ENCODE results near the gene CHRNA5.

The CHRNA5 gene

GRCh38 chr15:78561490-78561889 lies 3.8 kb upstream of the CHRNA5 start:
- no peaks in the 10 kb centered on the region for H3K9me3 ChIP-seq
- H3K4me1 ChIP-seq (ENCODE audit: control insufficient read depth in 1 of 2, insufficient read depth in 1 of 2, low read depth in 1 of 2, low read length in 1 of 2): peaks cover 16 to 19% of the 10 kb centered on the region in 2 experiments
- peaks cover 55% of the 10 kb centered on the region for H3K27me3 ChIP-seq
- H3K27ac ChIP-seq: no peak overlapping the region
- TF ChIP-seq CTCF (IDR thresholded peaks at IDR 0.05): no peak
- H3K36me3 ChIP-seq: no peaks in the 10 kb centered on the region
- H3K4me3 ChIP-seq (ENCODE audit: low read depth in 1 of 2, low read length in 1 of 2): no peak overlapping the region

GRCh38 chr15:78563092-78563491 lies 2.2 kb upstream of the CHRNA5 start:
- peaks cover 68% of the 10 kb centered on the region for H3K27me3 ChIP-seq
- H3K4me3 ChIP-seq (ENCODE audit: low read depth in 1 of 2, low read length in 1 of 2): no peak overlapping the region
- no peaks in the 10 kb centered on the region for H3K36me3 ChIP-seq
- H3K4me1 ChIP-seq (ENCODE audit: control insufficient read depth in 1 of 2, insufficient read depth in 1 of 2, low read depth in 1 of 2, low read length in 1 of 2): peaks cover 17 to 22% of the 10 kb centered on the region in 2 experiments
- no peaks in the 10 kb centered on the region for H3K9me3 ChIP-seq
- H3K27ac ChIP-seq: no peak overlapping the region
- no peak for TF ChIP-seq CTCF (IDR thresholded peaks at IDR 0.05)

GRCh38 chr15:78564743-78565096 lies 600 bp upstream of the CHRNA5 start:
- Histone ChIP-seq H3K36me3 (no peaks in the 10 kb centered on the region), H3K4me1 (ENCODE audit: control insufficient read depth in 1 of 2, insufficient read depth in 1 of 2, low read depth in 1 of 2, low read length in 1 of 2) (peaks cover 17 to 22% of the 10 kb centered on the region in 2 experiments), H3K4me3 (ENCODE audit: low read depth in 1 of 2, low read length in 1 of 2) (peak overlapping the region in 1 of 2 experiments; percentile 56), H3K9me3 (no peaks in the 10 kb centered on the region), H3K27ac (peak overlapping the region; percentile 18), H3K27me3 (peaks cover 79% of the 10 kb centered on the region)
- no peak for TF ChIP-seq CTCF (IDR thresholded peaks at IDR 0.05)

GRCh38 chr15:78565951-78566774 lies 843 bp downstream of the CHRNA5 start:
- Histone ChIP-seq H3K36me3 (no peaks in the 10 kb centered on the region), H3K4me1 (ENCODE audit: control insufficient read depth in 1 of 2, insufficient read depth in 1 of 2, low read depth in 1 of 2, low read length in 1 of 2) (peaks cover 17 to 22% of the 10 kb centered on the region in 2 experiments), H3K9me3 (no peaks in the 10 kb centered on the region), H3K4me3 (ENCODE audit: low read depth in 1 of 2, low read length in 1 of 2) (peak overlapping the region; percentile 46 to 56), H3K27ac (no peak overlapping the region), H3K27me3 (peaks cover 84% of the 10 kb centered on the region)
- no peak for TF ChIP-seq CTCF (IDR thresholded peaks at IDR 0.05)

GRCh38 chr15:78567531-78567930 lies 2.2 kb downstream of the CHRNA5 start:
- Histone ChIP-seq H3K4me3 (ENCODE audit: low read depth in 1 of 2, low read length in 1 of 2) (no peak overlapping the region), H3K36me3 (no peaks in the 10 kb centered on the region), H3K9me3 (no peaks in the 10 kb centered on the region), H3K27ac (no peak overlapping the region), H3K27me3 (peaks cover 82% of the 10 kb centered on the region), H3K4me1 (ENCODE audit: control insufficient read depth in 1 of 2, insufficient read depth in 1 of 2, low read depth in 1 of 2, low read length in 1 of 2) (peaks cover 17 to 22% of the 10 kb centered on the region in 2 experiments)
- no peak for TF ChIP-seq CTCF (IDR thresholded peaks at IDR 0.05)

All from neutrophil (primary cell).